Omental fat pad (tissue), 4 donors: ENCODE data around the gene PKD2L1. TPM values are rescaled to one million over a fixed set of nuclear protein-coding genes. Genes with fewer than 3 reads are reported as not detected.

Experiments
- ATAC-seq: fragments of 150-250 bp; one replicate; pipeline ENCODE4 v1.9.1; 2016; ENCODE audit warnings: mild to moderate bottlenecking, moderate library complexity; ENCODE audit not compliant: low FRiP score
- DNase-seq: peaks from one replicate; pipeline ENCODE4 v3.0.0-alpha.2; 2019; ENCODE audit warnings: low spot score
- total RNA-seq, 4 donors: library from RNA; depleted of rRNA; stranded (reverse); fragments of >200 nt; gene quantifications; one replicate each; pipeline ENCODE4 v1.1.0, GENCODE V29; 2016
- TF ChIP-seq, protein P1 (sequence below), 3 donors: fragments of 450-650 bp; IDR thresholded peaks; one replicate each; pipeline ENCODE4 v1.5.1; 2016 to 2017; ENCODE audit warnings: antibody characterized with exemption in 3 of 3, mild to moderate bottlenecking in 3 of 3, moderate library complexity in 2 of 3

Gene PKD2L1
- total RNA-seq, 4 donors from 2014 or later, result 0.24 to 0.37 TPM; not detected in 2

DNA sequence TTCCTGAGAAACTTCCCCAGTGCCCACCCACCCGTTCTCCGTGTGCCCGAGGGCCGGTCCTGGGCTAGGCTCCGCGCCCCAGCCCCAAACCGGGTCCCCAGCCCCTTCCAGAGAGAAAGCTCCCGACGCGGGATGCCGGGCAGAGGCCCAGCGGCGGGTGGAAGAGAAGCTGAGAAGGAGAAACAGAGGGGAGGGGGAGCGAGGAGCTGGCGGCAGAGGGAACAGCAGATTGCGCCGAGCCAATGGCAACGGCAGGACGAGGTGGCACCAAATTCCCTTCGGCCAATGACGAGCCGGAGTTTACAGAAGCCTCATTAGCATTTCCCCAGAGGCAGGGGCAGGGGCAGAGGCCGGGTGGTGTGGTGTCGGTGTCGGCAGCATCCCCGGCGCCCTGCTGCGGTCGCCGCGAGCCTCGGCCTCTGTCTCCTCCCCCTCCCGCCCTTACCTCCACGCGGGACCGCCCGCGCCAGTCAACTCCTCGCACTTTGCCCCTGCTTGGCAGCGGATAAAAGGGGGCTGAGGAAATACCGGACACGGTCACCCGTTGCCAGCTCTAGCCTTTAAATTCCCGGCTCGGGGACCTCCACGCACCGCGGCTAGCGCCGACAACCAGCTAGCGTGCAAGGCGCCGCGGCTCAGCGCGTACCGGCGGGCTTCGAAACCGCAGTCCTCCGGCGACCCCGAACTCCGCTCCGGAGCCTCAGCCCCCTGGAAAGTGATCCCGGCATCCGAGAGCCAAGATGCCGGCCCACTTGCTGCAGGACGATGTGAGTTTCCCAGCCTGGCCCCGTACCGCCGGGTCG is 16.9 kb upstream of the PKD2L1 start, which contains the start of gene SCD:
Gene SCD (plus strand): TSS at position 469 of the 803 bp plus-strand sequence. CDS start 272 bp downstream, at position 741.
- ATAC-seq (peak; percentile 76), DNase-seq (peak; percentile 38)
- TF ChIP-seq, protein P1, sequence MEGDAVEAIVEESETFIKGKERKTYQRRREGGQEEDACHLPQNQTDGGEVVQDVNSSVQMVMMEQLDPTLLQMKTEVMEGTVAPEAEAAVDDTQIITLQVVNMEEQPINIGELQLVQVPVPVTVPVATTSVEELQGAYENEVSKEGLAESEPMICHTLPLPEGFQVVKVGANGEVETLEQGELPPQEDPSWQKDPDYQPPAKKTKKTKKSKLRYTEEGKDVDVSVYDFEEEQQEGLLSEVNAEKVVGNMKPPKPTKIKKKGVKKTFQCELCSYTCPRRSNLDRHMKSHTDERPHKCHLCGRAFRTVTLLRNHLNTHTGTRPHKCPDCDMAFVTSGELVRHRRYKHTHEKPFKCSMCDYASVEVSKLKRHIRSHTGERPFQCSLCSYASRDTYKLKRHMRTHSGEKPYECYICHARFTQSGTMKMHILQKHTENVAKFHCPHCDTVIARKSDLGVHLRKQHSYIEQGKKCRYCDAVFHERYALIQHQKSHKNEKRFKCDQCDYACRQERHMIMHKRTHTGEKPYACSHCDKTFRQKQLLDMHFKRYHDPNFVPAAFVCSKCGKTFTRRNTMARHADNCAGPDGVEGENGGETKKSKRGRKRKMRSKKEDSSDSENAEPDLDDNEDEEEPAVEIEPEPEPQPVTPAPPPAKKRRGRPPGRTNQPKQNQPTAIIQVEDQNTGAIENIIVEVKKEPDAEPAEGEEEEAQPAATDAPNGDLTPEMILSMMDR (IDR thresholded peaks at IDR 0.05), result no peak

DNA sequence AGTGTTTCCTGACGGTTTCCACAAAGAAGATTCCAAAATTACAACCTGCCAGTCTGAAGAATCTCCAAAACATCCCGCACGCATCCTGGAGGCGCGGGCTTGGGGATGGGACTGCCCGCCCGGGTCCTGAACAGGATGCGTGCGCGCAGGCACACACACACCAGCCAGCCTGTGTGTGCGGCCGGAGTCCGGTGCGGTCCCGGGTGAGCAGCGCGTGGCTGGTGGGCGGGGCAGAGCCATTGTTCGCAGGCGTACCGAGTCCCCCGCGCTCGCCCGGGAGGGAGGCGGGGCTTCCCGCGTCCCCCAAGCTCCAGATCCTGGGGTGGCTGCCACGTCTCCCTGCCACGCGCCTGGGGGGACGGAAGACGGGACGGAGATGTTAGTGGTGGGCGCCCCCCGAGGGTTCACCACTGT is 16.3 kb upstream of the PKD2L1 start:
- ATAC-seq (peak; percentile 43), DNase-seq (no peak)
- TF ChIP-seq, protein P1 (IDR thresholded peaks at IDR 0.05), result no peak

DNA sequence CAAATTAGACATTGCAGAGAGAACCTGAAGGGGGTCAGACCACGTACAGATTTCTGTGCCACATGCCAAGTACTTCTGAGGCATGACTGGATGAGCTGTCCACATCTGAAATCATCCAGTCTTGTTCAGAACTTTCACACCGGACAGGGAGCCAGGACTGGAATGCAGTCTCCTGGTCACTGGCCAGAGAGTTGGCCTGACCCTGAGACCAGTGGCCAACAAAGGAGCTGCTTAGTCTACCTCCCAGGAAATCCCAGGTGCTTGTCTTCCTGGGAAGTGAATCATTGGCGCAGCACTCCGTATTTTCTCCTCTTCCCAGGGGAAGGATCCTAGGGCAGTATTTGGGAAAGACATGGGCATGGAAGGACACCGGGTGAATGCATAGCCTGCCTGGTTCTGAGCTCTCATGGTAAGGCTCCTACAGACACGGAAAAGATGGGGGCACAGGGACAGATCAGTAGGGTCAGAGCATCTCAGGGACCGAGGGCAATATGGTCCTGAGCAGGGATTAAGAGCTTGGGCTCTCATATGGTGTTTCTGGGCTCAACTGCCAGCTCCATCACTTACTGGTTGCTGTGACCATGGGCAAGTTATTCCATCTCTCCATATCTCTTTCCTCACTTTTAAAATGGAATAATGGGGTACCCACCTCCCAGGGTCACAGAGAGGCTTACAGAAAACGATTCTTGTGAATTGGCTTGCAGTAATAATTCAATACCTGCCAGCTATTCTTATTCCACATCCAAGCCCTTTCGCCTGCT is 15.7 kb upstream of the PKD2L1 start:
- ATAC-seq, result no peak
- TF ChIP-seq, protein P1 (IDR thresholded peaks at IDR 0.05), result no peak
- no peak for DNase-seq

DNA sequence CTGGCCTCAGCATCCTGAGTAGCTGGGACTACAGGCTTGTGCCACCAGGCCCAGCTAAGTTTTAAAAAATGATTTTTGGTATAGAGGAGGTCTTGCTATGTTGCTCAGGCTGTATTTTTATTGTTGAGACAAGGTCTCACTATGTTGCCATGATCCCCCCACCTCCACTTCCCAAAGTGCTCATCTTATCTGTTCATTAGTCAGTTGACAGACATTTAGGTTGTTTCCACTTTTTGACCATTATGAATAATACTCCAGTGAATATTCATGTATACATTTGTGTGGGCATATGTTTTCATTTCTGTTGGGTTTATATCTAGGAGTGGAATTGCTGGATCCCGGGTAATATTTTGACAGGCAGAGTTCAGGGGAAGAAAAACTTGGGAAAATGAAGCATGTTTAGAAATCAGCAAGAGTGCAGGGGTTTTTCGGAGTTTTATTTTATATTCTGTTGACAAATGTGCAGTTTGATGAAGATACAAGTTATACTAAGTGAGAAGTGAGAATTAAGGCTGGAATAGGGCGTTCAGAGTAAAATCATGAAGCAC is 14.3 kb upstream of the PKD2L1 start:
- TF ChIP-seq, protein P1 (IDR thresholded peaks at IDR 0.05), result no peak
- ATAC-seq (no peak), DNase-seq (no peak)

DNA sequence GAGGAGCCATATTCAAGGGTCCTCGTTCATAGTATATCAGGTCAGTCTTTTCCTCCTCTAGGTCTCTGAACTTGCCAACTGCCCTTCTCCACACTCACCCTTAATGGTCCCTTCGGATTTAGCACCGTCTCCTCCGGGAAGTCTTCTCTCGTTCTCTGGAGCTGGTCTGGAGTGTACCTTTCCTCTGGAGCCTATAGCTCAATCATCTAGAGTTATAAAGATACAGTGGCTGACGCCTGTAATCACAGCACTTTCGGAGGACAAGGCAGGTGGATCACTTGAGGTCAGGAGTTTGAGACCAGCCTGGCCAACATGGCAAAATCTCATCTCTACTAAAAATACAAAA is 12.6 kb upstream of the PKD2L1 start:
- TF ChIP-seq, protein P1 (IDR thresholded peaks at IDR 0.05), result no peak
- DNase-seq (no peak), ATAC-seq (no peak)

DNA sequence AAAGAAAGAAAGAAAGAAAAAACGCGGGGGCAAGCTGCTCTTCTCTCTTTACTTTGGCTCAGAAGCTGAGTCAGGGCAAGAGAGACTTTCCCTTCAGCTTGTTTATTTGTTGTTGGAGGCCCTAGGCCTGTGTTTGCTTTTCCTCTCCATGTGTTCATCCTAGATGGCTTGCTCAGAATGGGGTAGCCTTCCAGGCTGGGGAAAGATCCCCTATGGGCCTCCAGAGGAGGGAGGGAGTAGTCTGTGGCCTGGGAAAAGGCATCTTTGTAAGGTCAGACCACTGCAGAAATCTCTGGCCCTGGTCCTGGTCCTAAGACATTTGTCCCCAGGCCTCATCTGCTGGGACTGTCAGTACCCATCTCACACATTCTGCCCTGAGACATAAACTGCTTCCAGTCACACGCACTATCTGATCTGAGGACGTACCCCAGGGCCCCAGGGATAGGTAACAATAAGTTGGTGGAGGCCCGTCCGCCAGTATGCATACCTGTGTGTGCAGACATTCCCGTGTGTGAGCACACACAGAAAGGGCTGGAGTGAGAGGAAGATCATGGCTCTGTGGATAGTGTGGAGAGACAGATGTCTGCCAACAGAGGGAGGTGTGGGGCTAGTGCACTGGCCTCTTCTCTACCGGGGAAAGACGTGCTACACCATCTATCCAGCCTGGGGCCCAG is 12.1 kb upstream of the PKD2L1 start:
- TF ChIP-seq, protein P1 (IDR thresholded peaks at IDR 0.05), result no peak
- peak; percentile 35 for ATAC-seq

More for the DNA sequence above, 12.1 kb upstream of the PKD2L1 start:
- DNase-seq, result no peak
